ENCODE data around the gene SPATA20.

Gene SPATA20

DNA sequence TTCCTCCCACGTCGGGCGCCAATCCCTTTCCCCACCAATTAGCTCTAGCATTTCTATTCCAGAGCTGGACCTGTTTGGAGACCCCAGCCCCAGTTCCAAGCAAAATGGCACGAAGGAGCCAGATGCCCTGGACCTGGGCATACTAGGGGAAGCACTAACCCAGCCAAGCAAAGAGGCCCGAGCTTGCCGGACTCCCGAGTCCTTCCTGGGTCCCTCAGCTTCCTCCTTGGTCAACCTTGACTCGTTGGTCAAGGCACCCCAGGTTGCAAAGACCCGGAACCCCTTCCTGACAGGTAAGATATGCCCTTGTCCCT lies 5.6 kb upstream of the SPATA20 start:
- no peak for DNase-seq

DNA sequence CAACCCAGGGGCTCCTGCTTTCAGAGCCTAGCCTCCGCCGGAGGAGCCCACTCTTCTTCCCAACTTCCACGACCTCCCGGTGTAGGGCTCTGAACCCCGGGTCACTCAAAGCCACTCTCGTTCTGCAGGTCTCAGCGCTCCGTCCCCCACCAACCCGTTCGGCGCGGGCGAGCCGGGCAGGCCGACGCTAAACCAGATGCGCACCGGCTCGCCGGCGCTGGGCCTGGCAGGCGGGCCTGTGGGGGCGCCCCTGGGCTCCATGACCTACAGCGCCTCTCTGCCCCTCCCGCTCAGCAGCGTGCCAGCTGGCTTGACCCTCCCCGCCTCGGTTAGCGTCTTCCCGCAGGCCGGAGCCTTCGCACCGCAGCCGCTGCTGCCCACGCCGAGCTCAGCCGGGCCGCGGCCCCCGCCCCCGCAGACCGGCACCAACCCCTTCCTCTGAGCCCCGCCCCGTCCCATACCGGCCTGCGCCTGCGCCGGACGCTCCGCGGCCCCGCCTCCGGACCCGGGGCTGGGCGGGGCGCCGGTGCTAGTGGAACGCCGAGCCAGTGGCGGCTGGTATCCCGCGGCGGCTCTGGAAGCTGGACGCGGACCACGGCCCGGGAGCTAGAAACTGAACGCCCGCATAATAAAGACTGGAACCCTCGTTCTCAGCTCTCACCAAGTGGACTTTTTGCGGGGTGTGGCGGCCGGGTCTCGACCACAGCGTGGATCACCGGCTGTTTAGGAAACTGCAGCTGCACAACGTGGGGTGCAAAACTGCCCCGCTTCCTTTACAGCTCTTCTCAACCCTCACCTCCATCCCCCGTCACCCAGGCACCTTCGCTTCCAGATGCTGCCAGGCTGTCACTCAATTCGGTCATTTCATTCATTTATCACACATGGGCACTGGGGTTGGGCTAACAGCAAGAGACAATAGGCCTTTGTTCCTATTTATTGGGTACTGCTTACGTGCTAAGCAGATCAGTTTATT lies 5.0 kb upstream of the SPATA20 start:
- DNase-seq, result peak; percentile 77

DNA sequence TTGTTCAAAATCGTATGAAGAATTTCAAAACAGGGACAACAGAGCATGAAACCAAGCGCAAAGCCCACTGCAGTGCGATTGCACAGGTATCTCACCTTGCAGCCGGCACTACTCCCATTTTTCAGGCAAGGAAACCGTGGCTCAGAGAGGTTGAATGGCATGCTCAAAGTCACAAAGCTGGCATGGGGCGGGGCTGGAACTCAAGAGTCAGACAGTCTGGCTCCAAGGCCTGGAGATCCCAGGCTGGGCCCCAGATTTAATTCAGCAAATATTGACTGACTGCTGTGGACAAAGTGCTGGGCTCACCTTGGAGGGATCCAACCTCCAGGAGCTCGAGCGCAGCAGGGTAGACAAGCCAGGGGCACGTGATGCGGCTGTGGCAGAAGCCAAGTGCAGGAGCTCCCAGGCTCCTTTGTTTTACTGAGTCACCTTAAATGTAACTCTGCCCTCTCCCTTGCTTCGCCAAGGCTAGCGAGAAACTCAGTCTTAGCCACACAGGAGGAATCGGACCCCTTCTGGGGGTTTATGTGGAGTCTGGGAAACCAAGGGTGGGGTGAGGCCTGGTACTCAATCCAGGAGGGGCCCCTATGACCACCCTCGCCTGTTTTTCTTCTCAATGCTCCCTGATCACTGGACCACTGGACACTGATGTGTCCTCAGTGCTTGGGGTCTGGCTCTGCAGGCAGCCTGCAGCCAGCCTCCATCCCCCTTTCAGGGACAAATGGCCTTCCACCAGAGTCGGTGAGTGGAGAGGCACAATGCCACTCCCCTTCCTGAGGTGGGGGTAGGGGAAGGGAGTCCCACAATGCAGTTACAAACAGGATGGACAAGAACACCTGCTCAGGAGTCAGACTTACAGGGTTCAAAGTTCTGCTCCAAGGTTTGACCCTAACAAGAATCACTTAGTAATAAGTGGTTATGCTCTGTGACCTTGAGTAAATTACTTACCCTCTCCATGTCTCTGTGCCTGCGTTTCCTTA lies 3.9 kb upstream of the SPATA20 start:
- no peak for DNase-seq

GRCh38 chr17:50544516-50544915 lies 2.5 kb upstream of the SPATA20 start:
- DNase-seq, result no peak

GRCh38 chr17:50545311-50545710 lies 1.7 kb upstream of the SPATA20 start:
- DNase-seq, result no peak

- DNase-seq, result no peak
These were observed 306 bp upstream of the SPATA20 start for GRCh38 chr17:50546701-50547034.

- DNase-seq, result no peak
These were observed 736 bp downstream of the SPATA20 start for GRCh38 chr17:50547736-50548083.

GRCh38 chr17:50548831-50549230 lies 1.9 kb downstream of the SPATA20 start:
- no peak for DNase-seq

GRCh38 chr17:50549256-50549941 lies 2.4 kb downstream of the SPATA20 start:
- no peak for DNase-seq

DNA sequence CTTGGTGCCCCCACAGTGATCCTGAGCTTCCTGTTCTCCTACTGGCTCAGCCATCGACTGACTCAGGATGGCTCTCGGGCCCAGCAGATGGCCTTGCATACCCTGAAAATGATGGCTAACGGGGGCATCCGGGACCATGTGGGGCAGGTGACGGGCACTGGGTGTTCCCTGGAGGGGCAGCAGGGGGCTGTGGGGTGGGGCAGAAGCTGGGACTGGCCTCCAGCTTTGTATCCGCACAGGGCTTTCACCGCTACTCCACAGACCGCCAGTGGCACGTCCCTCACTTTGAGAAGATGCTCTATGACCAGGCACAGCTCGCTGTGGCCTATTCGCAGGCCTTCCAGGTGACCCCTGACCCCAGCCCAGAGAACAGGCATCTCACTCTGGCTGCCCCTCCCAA lies 3.0 kb downstream of the SPATA20 start:
- DNase-seq, result no peak

DNA sequence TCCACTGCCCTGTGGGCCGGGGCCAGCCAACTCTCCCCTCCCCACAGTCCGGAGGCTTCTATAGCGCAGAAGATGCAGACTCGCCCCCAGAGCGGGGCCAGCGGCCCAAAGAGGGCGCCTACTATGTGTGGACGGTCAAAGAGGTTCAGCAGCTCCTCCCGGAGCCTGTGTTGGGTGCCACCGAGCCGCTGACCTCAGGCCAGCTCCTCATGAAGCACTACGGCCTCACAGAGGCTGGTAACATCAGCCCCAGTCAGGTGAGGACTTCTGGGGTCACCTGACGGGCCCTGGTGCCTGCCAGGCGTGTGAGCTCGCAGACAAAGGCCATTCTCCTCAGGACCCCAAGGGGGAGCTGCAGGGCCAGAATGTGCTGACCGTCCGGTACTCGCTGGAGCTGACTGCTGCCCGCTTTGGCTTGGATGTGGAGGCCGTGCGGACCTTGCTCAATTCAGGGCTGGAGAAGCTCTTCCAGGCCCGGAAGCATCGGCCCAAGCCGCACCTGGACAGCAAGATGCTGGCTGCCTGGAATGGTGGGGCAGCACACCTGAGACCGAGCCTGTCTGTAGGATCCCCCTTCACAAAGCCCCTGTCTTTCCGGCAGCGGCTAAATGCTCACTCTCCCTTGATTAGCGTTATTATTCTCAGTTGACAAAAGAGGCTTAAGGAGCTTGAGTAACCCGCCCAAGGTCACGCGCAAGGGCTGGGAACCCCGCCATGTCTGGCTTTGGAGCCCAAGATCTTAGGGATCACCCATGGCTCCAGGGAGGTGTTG lies 3.9 kb downstream of the SPATA20 start:
- peak; percentile 63 for DNase-seq

- no peak for DNase-seq
These were observed 4.5 kb downstream of the SPATA20 start for GRCh38 chr17:50551433-50551815.

- no peak for DNase-seq
These were observed 4.9 kb downstream of the SPATA20 start for GRCh38 chr17:50551884-50552283.

- DNase-seq, result no peak
These were observed 7.2 kb downstream of the SPATA20 start for GRCh38 chr17:50554201-50554600.

- no peak for DNase-seq
These were observed 9.8 kb downstream of the SPATA20 start for GRCh38 chr17:50556803-50557202.

- DNase-seq, result no peak
These were observed 10.7 kb downstream of the SPATA20 start for GRCh38 chr17:50557630-50558029.

DNA sequence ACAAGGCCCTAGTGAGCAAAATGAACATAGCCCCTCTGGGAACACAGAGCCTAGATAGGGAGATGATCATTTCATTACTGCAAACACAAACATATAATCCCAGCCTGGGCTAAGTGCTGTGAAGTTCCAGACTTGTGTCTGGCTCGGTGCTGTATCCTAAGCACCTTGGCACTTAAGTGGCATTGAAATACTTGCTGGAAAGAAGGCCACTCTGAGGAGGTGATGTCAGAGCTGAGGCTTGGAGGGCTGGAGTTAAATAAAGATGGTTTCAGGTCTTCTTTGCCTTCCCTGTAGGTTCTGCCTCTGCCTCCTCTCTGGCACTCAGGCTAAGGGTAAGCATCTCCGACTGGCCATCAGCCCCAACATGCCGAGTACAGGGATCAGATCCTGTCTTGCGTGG lies 11.1 kb downstream of the SPATA20 start:
- DNase-seq, result no peak

DNA sequence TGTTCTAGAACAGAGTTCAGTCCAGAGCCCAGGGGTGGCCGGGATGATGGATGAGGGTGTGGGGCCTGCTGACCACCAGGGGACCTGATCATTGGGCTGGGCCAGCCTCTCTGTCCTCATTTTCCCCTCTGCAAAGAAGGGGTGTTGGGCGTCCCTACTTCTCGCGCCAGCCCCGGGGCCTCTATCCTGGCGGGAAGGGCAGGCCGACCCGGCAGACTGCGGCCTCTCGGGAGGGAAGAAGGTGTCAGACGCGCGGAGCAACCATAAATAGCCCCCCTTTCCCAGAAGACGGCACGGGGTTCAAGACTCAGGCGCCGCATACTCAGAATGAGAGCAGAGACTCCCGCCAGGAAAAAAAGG lies 11.6 kb downstream of the SPATA20 start:
- DNase-seq, result no peak

DNA sequence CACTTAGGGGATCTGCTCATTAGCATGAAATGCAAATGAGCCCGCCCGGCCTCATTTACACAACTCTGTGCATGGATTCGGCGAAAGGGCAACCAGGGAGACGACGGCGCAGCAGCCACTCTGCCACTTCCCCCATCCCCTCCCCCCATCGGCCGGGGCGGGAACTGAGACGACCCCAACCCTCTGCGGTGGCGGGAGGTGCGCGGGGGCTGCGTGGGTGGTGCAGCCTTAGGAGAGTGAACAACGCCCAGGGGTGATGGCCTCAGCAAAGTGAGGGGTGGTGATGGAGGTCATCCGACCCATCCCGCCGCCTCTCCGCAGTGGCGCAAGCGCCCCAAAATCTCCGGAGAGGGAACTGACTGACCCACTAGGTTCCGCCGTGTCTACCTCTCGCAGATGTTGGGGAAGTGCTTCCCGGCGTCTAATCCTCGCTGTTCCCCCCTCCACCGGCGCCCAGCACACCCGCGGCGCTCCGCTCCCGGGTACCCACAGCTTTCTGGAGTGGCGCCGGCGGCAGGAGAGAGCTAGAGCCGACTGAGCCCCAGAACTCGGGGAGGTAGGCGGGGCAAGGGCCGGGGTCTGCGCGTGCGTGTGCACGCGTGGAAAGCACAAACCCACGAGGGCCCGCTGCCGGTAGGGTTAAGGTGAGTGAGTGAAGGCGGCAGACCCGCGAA lies 12.1 kb downstream of the SPATA20 start:
- no peak for DNase-seq

GRCh38 chr17:50559674-50560184 lies 12.8 kb downstream of the SPATA20 start:
- peak; percentile 61 for DNase-seq

GRCh38 chr17:50560185-50560824 lies 13.3 kb downstream of the SPATA20 start, which contains the start of gene CACNA1G:
TSS of gene CACNA1G (plus strand) at chr17:50560715. CDS start at chr17:50561460, 745 bp downstream.
- peak; percentile 90 for DNase-seq
